IPS-15b (cell line): ENCODE measurements around the gene CROCC.

ENCODE experiments used
- H3K27me3 ChIP-seq: one replicate; pipeline ENCODE4 v1.6.1; 2013; ENCODE audit warnings: low read length; ENCODE audit not compliant: control insufficient read depth, insufficient read depth
- H3K36me3 ChIP-seq: one replicate; pipeline ENCODE4 v1.6.1; 2013; ENCODE audit warnings: low read length; ENCODE audit not compliant: control insufficient read depth, insufficient read depth
- H3K4me1 ChIP-seq: one replicate; pipeline ENCODE4 v1.6.1; 2013; ENCODE audit warnings: mild to moderate bottlenecking, low read length; ENCODE audit not compliant: control insufficient read depth, insufficient read depth
- H3K4me3 ChIP-seq: one replicate; pipeline ENCODE4 v1.5.1; 2013; ENCODE audit warnings: low read depth, low read length
- H3K9ac ChIP-seq: one replicate; pipeline ENCODE4 v1.6.1; 2013; ENCODE audit warnings: low read depth, mild to moderate bottlenecking, low read length
- H3K9me3 ChIP-seq: one replicate; pipeline ENCODE4 v1.6.1; 2013; ENCODE audit warnings: mild to moderate bottlenecking, low read length; ENCODE audit not compliant: control insufficient read depth, insufficient read depth

The CROCC gene

DNA sequence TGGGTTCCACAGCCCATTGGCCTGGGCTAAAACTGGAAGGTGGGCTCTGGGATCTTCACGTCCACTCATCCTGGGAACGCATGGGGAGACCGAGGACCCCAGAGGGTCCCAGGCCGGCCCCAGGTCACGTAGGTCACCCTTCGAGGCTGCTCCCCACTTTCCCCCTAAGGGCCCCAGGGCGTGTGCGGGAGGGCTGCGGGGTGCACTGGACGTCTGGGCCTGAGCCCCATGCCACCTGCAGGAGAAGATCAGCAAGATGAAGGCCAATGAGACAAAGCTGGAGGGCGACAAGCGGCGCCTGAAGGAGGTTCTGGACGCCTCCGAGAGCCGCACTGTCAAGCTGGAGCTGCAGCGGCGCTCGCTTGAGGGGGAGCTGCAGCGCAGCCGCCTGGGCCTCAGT is 46.2 kb downstream of the CROCC start:
- Histone ChIP-seq H3K9ac (no peak overlapping the region), H3K4me1 (no peaks in the 10 kb centered on the region), H3K27me3 (no peaks in the 10 kb centered on the region), H3K4me3 (no peak overlapping the region), H3K9me3 (no peaks in the 10 kb centered on the region), H3K36me3 (peaks cover 29% of the 10 kb centered on the region)

- Histone ChIP-seq H3K4me1 (no peaks in the 10 kb centered on the region), H3K9ac (no peak overlapping the region), H3K27me3 (no peaks in the 10 kb centered on the region)
Measured at GRCh38 chr1:16968372-16968771, 46.6 kb downstream of the CROCC start.

GRCh38 chr1:16969057-16969611 is 47.4 kb downstream of the CROCC start:
- no peaks in the 10 kb centered on the region for H3K4me1 ChIP-seq

More at GRCh38 chr1:16968372-16968771, 46.6 kb downstream of the CROCC start:
- Histone ChIP-seq H3K4me3 (no peak overlapping the region), H3K36me3 (peaks cover 32% of the 10 kb centered on the region), H3K9me3 (no peaks in the 10 kb centered on the region)

GRCh38 chr1:16969651-16970050 is 47.9 kb downstream of the CROCC start:
- no peaks in the 10 kb centered on the region for H3K9me3 ChIP-seq
- H3K27me3 ChIP-seq, result no peaks in the 10 kb centered on the region
- no peaks in the 10 kb centered on the region for H3K4me1 ChIP-seq
- H3K36me3 ChIP-seq, result peaks cover 32% of the 10 kb centered on the region
- H3K4me3 ChIP-seq, result no peak overlapping the region
- H3K9ac ChIP-seq, result no peak overlapping the region

More at GRCh38 chr1:16969057-16969611, 47.4 kb downstream of the CROCC start:
- Histone ChIP-seq H3K9ac (no peak overlapping the region), H3K4me3 (no peak overlapping the region), H3K9me3 (no peaks in the 10 kb centered on the region), H3K27me3 (no peaks in the 10 kb centered on the region), H3K36me3 (peaks cover 32% of the 10 kb centered on the region)

GRCh38 chr1:16970132-16970910 is 48.6 kb downstream of the CROCC start:
- Histone ChIP-seq H3K9ac (no peak overlapping the region), H3K4me3 (no peak overlapping the region), H3K9me3 (no peaks in the 10 kb centered on the region), H3K27me3 (no peaks in the 10 kb centered on the region), H3K4me1 (no peaks in the 10 kb centered on the region), H3K36me3 (peaks cover 33% of the 10 kb centered on the region)

- no peaks in the 10 kb centered on the region for H3K27me3 ChIP-seq
- H3K4me3 ChIP-seq, result no peak overlapping the region
- peaks cover 36% of the 10 kb centered on the region for H3K36me3 ChIP-seq
- no peak overlapping the region for H3K9ac ChIP-seq
- no peaks in the 10 kb centered on the region for H3K4me1 ChIP-seq
- no peaks in the 10 kb centered on the region for H3K9me3 ChIP-seq
Measured at GRCh38 chr1:16971341-16972188, 49.8 kb downstream of the CROCC start.

DNA sequence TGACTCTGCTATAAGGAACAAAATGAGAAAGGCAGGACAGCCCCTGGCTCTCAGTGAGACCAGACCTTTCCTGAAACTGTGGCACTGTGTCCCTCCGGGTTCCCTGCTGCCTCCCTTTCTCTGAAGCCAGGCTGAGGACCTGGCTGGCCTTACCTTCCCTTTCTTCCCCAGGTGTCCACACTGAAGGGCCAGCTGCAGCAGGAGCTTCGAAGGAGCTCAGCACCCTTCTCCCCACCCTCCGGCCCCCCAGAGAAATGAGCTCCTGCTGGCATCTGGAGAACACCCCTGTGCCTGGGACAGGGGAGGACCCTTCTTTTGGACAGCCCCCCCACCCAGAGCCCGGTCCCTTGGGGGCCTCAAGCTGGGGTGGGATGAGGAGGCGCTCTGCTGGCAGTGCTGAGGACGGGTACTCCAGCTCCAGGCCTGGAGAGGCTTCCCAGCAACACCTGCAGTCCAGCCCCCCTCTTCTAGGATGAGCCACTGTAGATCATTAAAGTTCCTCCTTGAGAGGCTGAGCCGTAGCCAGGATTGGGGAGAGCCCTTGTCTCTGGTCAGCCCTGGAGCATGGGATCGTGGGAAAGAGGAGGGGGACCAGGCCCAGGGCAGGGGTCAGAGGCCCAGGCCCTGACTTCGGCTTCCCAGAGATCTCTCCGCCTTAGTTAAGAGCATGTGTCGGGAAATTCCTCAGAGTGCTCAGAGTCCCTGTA is 50.6 kb downstream of the CROCC start:
- Histone ChIP-seq H3K9ac (no peak overlapping the region), H3K36me3 (peaks cover 42% of the 10 kb centered on the region), H3K27me3 (no peaks in the 10 kb centered on the region), H3K9me3 (no peaks in the 10 kb centered on the region), H3K4me1 (no peaks in the 10 kb centered on the region), H3K4me3 (no peak overlapping the region)

DNA sequence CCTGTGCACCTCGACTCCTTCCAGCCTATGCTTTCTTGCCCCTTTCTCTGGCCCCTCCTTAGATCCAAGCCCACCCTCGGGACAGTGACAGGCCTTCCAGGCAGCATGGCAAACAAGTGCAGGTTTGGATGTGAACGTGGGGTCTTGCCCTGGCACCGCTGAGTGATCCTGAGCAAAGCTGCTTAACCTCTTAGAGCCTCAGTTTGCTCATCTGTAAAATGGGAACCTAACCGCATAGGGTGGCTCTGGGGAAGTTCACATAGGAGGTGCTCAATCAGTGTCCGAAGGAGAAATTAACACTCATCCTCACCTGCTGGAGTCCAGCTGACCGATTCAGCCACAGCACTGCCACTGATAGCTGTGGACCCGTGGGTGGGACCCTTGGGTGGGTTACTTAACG is 51.5 kb downstream of the CROCC start:
- H3K36me3 ChIP-seq, result peaks cover 41% of the 10 kb centered on the region
- H3K4me3 ChIP-seq, result no peak overlapping the region
- no peaks in the 10 kb centered on the region for H3K9me3 ChIP-seq

GRCh38 chr1:16975211-16975610 is 53.5 kb downstream of the CROCC start:
- no peaks in the 10 kb centered on the region for H3K9me3 ChIP-seq
- no peaks in the 10 kb centered on the region for H3K27me3 ChIP-seq
- H3K4me1 ChIP-seq, result peaks cover 3% of the 10 kb centered on the region
- H3K36me3 ChIP-seq, result peaks cover 38% of the 10 kb centered on the region
- H3K4me3 ChIP-seq, result no peak overlapping the region
- H3K9ac ChIP-seq, result no peak overlapping the region

More for the DNA sequence above, 51.5 kb downstream of the CROCC start:
- Histone ChIP-seq H3K9ac (no peak overlapping the region), H3K4me1 (no peaks in the 10 kb centered on the region), H3K27me3 (no peaks in the 10 kb centered on the region)

DNA sequence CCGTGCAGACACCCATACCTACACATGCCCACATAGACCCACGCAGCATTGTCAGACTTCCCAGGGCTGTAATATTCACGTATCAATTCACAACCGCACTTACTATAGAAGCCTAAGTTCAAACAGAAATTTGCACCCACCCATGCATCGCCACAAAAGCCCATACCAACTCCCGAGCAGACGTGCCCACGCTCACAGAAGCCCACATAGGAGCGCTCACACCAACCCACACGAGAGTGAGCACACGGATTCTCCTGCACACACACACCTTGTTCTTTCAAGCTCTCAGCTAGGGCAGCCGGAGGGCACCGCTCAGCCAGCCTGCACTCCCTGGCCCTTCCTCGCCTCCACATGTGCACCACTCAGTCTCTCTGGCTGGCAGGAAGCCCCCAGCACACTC is 54.1 kb downstream of the CROCC start:
- Histone ChIP-seq H3K9ac (no peak overlapping the region), H3K4me1 (peaks cover 3% of the 10 kb centered on the region), H3K9me3 (no peaks in the 10 kb centered on the region), H3K36me3 (peaks cover 38% of the 10 kb centered on the region), H3K4me3 (no peak overlapping the region), H3K27me3 (no peaks in the 10 kb centered on the region)

DNA sequence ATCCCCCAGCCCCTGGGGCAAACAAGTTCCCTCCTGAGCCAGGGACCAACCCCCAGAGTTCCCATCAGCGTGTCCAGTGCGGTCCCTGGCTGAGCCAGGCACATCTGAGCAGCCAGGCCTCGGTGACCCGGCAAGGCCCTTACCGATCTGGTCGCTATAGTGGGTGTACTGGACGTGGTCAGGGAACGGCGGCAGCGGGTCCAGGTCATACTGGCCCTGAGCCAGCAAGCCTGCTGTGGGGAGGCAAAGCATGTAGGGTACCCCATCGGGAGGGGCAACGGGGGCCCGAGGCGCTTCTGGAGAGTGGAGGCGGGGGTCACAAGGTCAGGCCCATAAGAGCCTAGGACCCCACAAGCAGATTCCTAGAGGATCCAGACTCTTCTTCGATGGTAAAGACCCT is 55.2 kb downstream of the CROCC start:
- Histone ChIP-seq H3K36me3 (peaks cover 30% of the 10 kb centered on the region), H3K4me1 (peaks cover 3% of the 10 kb centered on the region), H3K9me3 (no peaks in the 10 kb centered on the region), H3K27me3 (no peaks in the 10 kb centered on the region), H3K4me3 (no peak overlapping the region), H3K9ac (no peak overlapping the region)
